Ovary (tissue), 9 donors: ENCODE data around the gene MRTO4. TPM values are rescaled to one million over a fixed set of nuclear protein-coding genes. Genes with fewer than 3 reads are reported as not detected.

Source experiments
- DNase-seq, 5 donors: peaks; one replicate each; pipeline ENCODE4 v3.0.0-alpha.2; 2019 to 2020
- H3K27ac ChIP-seq, 2 donors: fragments of 200-600 bp; one replicate each; pipeline versions ENCODE4 v1.5.1 to v1.8.0; 2019 to 2022
- H3K27me3 ChIP-seq: fragments of 200-600 bp; one replicate; pipeline ENCODE4 v1.8.0; 2022
- H3K36me3 ChIP-seq: fragments of 200-600 bp; sonication (generic); one replicate; pipeline ENCODE4 v1.5.1; 2019
- H3K4me1 ChIP-seq: one replicate; pipeline ENCODE4 v1.8.1; 2013; ENCODE audit warnings: mild to moderate bottlenecking, moderate library complexity; ENCODE audit not compliant: insufficient read depth
- H3K4me3 ChIP-seq: fragments of 200-600 bp; sonication (generic); one replicate; pipeline ENCODE4 v1.5.1; 2017
- H3K9me3 ChIP-seq, 2 donors: fragments of 200-600 bp in 1 of 2; sonication (generic) in 1 of 2; one replicate each; pipeline versions ENCODE4 v1.5.1 to v1.8.1; 2013 to 2019; ENCODE audit warnings: mild to moderate bottlenecking in 1 of 2, moderate library complexity in 1 of 2
- CTCF ChIP-seq, 3 donors: fragments of 450-650 bp in 2 of 3; fragments of 200-600 bp in 1 of 3; IDR thresholded peaks; one replicate each; pipeline versions ENCODE4 v1.5.1 to v1.8.0; 2016 to 2022; ENCODE audit warnings: antibody characterized with exemption in 3 of 3, mild to moderate bottlenecking in 1 of 3
- EP300 ChIP-seq: sonication (generic); formaldehyde crosslinking; IDR thresholded peaks from one replicate; pipeline ENCODE4 v1.6.1; 2017; ENCODE audit warnings: antibody characterized with exemption
- POLR2A ChIP-seq: fragments of 450-650 bp; IDR thresholded peaks from one replicate; pipeline ENCODE4 v1.6.1; 2017; ENCODE audit warnings: antibody characterized with exemption, mild to moderate bottlenecking, moderate library complexity
- WGBS, 3 donors: extraction: QIAGEN DNeasy Blood & Tissue Kit in 1 of 3; methylation state at CpG; one replicate each; pipeline versions ENCODE4 v1.1.5 to v1.1.7; 2013 to 2017; 5-methylcytosine and 5-hydroxymethylcytosine counted together
- intact Hi-C, 4 donors: fragments of 100-400 bp; cut with DNase I; formaldehyde crosslinking; loops; one replicate each; pipeline versions ENCODE4 v1.11.0 to v1.15.1; 2022 to 2023
- polyA plus RNA-seq, 2 donors: library from polyadenylated mRNA; stranded (reverse); fragments of 200-250 nt in 1 of 2; fragments of 350-450 nt in 1 of 2; fragmentation: Illumina TruSeq in 1 of 2; extraction: RNeasy Lipid Tissue Mini Kit (QIAGEN cat#74804) in 1 of 2; gene quantifications; one replicate each; pipeline ENCODE4 v1.2.3, GENCODE V29; 2013 to 2014
- total RNA-seq, 7 donors: library from RNA; depleted of rRNA in 2 of 7; stranded (reverse); fragments of >200 nt in 2 of 7; fragmentation: NEBNext Ultra II Directional in 3 of 7; extraction: Animal tissue kit (Norgen Biotek cat#: 25700) in 3 of 7; gene quantifications; one replicate each; pipeline versions ENCODE4 v1.1.0 to v1.2.4, GENCODE V29; 2016 to 2023
- donor health status: DM: no; HTN: no; CAD: no; lungs with moderate emphysema.
- donor health status: DM: no; HTN: no; CAD: no.
- donor health status: Bipolar disorder and iron deficiency.
- donor health status: DM: yes; HTN: yes; CAD: no.
- donor health status: DM: no; HTN: no; CAD: no.
- donor health status: DM: yes; HTN: yes; CAD: no.

MRTO4 gene
- total and polyA plus RNA-seq, 9 donors: 14.3 to 49.1 (median 26.4) TPM

DNA sequence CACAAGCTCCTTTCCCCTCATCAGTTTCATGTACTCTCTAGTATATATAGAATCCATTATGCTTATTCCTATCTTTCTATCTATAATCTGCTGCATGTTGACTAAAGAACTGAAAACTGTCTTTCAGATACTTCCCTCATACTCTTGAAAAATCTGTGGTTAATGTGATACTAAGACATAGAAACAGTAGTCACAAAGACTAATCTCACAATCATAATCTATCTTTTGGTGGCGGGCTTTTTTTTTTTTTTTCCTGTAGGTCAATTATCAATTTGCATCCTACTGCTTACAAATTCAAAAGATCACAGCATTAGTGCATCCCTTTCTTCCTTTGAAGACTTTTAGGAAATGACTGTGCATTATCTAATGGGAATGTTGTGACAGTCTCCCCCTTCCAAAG lies 46.2 kb upstream of the MRTO4 start:
- DNase-seq: no peak
- Histone ChIP-seq H3K27me3 (no peaks in the 10 kb centered on the region), H3K4me1 (peaks cover 6% of the 10 kb centered on the region), H3K4me3 (no peak overlapping the region), H3K9me3 (no peaks in the 10 kb centered on the region), H3K27ac (no peak overlapping the region), H3K36me3 (no peaks in the 10 kb centered on the region)
- intact Hi-C loops: no loop called here
- TF ChIP-seq CTCF (IDR thresholded peaks at IDR 0.05) (no peak), POLR2A (no peak), EP300 (no peak)
- 79 to 98% (median 97%) methylated on average over 1 of the region's 1 CpG for WGBS, 3 donors

- no peaks in the 10 kb centered on the region for H3K36me3 ChIP-seq
- H3K27ac ChIP-seq: no peak overlapping the region
- peaks cover 7% of the 10 kb centered on the region for H3K4me1 ChIP-seq
- H3K9me3 ChIP-seq: no peaks in the 10 kb centered on the region
- TF ChIP-seq CTCF (IDR thresholded peaks at IDR 0.05) (no peak), POLR2A (no peak), EP300 (no peak)
- intact Hi-C loops: no loop called here
- H3K4me3 ChIP-seq: no peak overlapping the region
- WGBS, 3 donors: 61 to 65% (median 64%) methylated on average over 5 of the region's 5 CpGs
- H3K27me3 ChIP-seq: no peaks in the 10 kb centered on the region
- no peak for DNase-seq
These were observed 45.8 kb upstream of the MRTO4 start for GRCh38 chr1:19205845-19206244.

DNA sequence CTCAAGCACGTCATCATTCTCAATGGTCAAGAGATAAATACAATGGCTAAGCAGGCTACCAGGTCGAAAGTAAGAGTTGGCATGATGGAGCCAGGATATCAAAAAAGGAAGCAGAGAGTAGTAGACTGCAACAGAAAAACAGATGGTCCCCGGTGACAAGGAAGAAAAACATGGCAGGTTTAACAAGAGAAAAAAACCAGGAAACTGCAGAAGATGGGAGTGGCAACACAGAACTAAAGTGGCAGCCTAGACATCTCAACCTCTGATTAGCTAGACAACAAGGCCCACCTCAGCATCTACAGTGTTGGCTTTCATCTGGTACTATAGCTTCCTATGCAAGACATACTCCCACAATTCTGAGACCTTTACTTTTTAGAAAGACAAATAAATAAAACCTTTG lies 44.7 kb upstream of the MRTO4 start:
- no peak for DNase-seq
- Histone ChIP-seq H3K4me3 (no peak overlapping the region), H3K27me3 (no peaks in the 10 kb centered on the region), H3K36me3 (no peaks in the 10 kb centered on the region), H3K27ac (no peak overlapping the region), H3K9me3 (no peaks in the 10 kb centered on the region), H3K4me1 (peaks cover 10% of the 10 kb centered on the region)
- intact Hi-C loops: no loop called here
- WGBS, 3 donors: 80 to 87% (median 81%) methylated on average over 3 of the region's 3 CpGs
- TF ChIP-seq CTCF (IDR thresholded peaks at IDR 0.05): no peak
- TF ChIP-seq EP300: no peak
- TF ChIP-seq POLR2A: no peak

- 3 to 6% (median 5%) methylated on average over 8 of the region's 8 CpGs for WGBS, 3 donors
- no peaks in the 10 kb centered on the region for H3K36me3 ChIP-seq
- H3K27ac ChIP-seq: peak overlapping the region; percentile 63 to 91
- no peak for TF ChIP-seq POLR2A
- TF ChIP-seq EP300: no peak
- no peak for TF ChIP-seq CTCF (IDR thresholded peaks at IDR 0.05)
- intact Hi-C loops: no loop called here
- peak overlapping the region; percentile 72 for H3K4me3 ChIP-seq
- no peak for DNase-seq
- no peaks in the 10 kb centered on the region for H3K9me3 ChIP-seq
- H3K4me1 ChIP-seq: peaks cover 10% of the 10 kb centered on the region
- no peaks in the 10 kb centered on the region for H3K27me3 ChIP-seq
These were observed 42.7 kb upstream of the MRTO4 start for GRCh38 chr1:19208710-19209438.
